IMR-90 (cell line): ENCODE measurements around the gene INTU. TPM values are rescaled to one million over a fixed set of nuclear protein-coding genes. Genes with fewer than 3 reads are reported as not detected.
A peak's percentile ranks its signal among the peaks of the same experiment; 100 is the strongest.

Experiments
- ATAC-seq: fragments of 200-7000 bp; cut with Tn5 transposase; 2 replicates; pipeline ENCODE4 v1.9.1; 2020; ENCODE audit warnings: low read depth, mild to moderate bottlenecking, moderate library complexity
- BruUV-seq: library from RNA; stranded (reverse); fragments of 400-500 nt; replicated peaks from 2 replicates; lab custom pipeline; 2021; lab: Mats Ljungman, UMichigan
- CTCF ChIA-PET: fragments of 300-600 bp; formaldehyde crosslinking; extraction: SDS; loops from one replicate; lab custom pipeline; 2021; ENCODE audit warnings: antibody characterized with exemption; lab: Yijun Ruan, JAX
- POLR2A ChIA-PET: fragments of 300-600 bp; sonication (Branson Sonifier 250); formaldehyde crosslinking; loops from one replicate; lab custom pipeline; 2022; ENCODE audit warnings: antibody characterized with exemption; ENCODE audit not compliant: unreplicated experiment; lab: Charles Lee
- DNase-seq: peaks from one replicate; pipeline ENCODE4 v3.0.0; 2013
- H2AFZ ChIP-seq: replicated peaks from 2 replicates; pipeline ENCODE3; 2013; ENCODE audit warnings: low read length, mild to moderate bottlenecking; ENCODE audit not compliant: poor library complexity
- H2AK5ac ChIP-seq: 2 replicates; pipeline ENCODE4 v1.6.1; 2013; ENCODE audit warnings: low read depth, low read length, inconsistent platforms
- H2AK9ac ChIP-seq: replicated peaks from 2 replicates; pipeline ENCODE3; 2013; ENCODE audit warnings: mild to moderate bottlenecking, low read depth, low read length, moderate library complexity; ENCODE audit not compliant: poor library complexity
- H2BK120ac ChIP-seq: 2 replicates; pipeline ENCODE4 v1.6.1; 2013; ENCODE audit warnings: low read depth, low read length, inconsistent platforms
- H2BK15ac ChIP-seq: 3 replicates; pipeline ENCODE4 v1.6.1; 2013; ENCODE audit warnings: low read depth, low read length, inconsistent platforms
- H2BK20ac ChIP-seq: 2 replicates; pipeline ENCODE4 v1.6.1; 2013; ENCODE audit warnings: low read depth, mild to moderate bottlenecking, inconsistent platforms, low read length, moderate library complexity
- H2BK5ac ChIP-seq: 2 replicates; pipeline ENCODE4 v1.6.1; 2013; ENCODE audit warnings: mild to moderate bottlenecking, low read depth, low read length, inconsistent platforms; ENCODE audit not compliant: poor library complexity, severe bottlenecking
- H3K14ac ChIP-seq: replicated peaks from 2 replicates; pipeline ENCODE4 v1.6.1; 2013; ENCODE audit warnings: low read depth, low read length, inconsistent platforms
- H3K18ac ChIP-seq: 2 replicates; pipeline ENCODE4 v1.6.1; 2013; ENCODE audit warnings: low read depth, low read length, control low read depth
- H3K23ac ChIP-seq: 2 replicates; pipeline ENCODE4 v1.6.1; 2013; ENCODE audit warnings: low read depth, low read length, inconsistent platforms
- H3K27ac ChIP-seq: 2 replicates; pipeline ENCODE4 v1.5.1; 2013; ENCODE audit warnings: mild to moderate bottlenecking, control low read depth, low read length; ENCODE audit not compliant: insufficient read depth
- H3K27me3 ChIP-seq: 2 replicates; pipeline ENCODE4 v1.6.1; 2013; ENCODE audit warnings: low read length; ENCODE audit not compliant: control insufficient read depth, insufficient read depth
- H3K36me3 ChIP-seq: 2 replicates; pipeline ENCODE4 v1.6.1; 2013; ENCODE audit warnings: low read length, mixed read lengths; ENCODE audit not compliant: control insufficient read depth, insufficient read depth
- H3K4ac ChIP-seq: 2 replicates; pipeline ENCODE4 v1.6.1; 2013; ENCODE audit warnings: low read depth, low read length, inconsistent platforms
- H3K4me1 ChIP-seq: 2 replicates; pipeline ENCODE4 v1.6.1; 2013; ENCODE audit warnings: low read length, mixed read lengths; ENCODE audit not compliant: control insufficient read depth, insufficient read depth
- H3K4me2 ChIP-seq: 2 replicates; pipeline ENCODE4 v1.6.1; 2013; ENCODE audit warnings: low read depth, mild to moderate bottlenecking, control low read depth, low read length, moderate library complexity
- H3K4me3 ChIP-seq: 2 replicates; pipeline ENCODE4 v1.5.1; 2013; ENCODE audit warnings: low read depth, mild to moderate bottlenecking, control low read depth, low read length, moderate library complexity; ENCODE audit not compliant: insufficient read depth
- H3K56ac ChIP-seq: 2 replicates; pipeline ENCODE4 v1.6.1; 2013; ENCODE audit warnings: low read length, inconsistent platforms; ENCODE audit not compliant: insufficient read depth; ENCODE audit errors: extremely low read depth
- H3K79me1 ChIP-seq, 2 experiments: 2 replicates each; pipeline ENCODE4 v1.6.1; 2013; ENCODE audit warnings: low read length in 2 of 2, inconsistent platforms in 1 of 2, low read depth in 1 of 2
- H3K9ac ChIP-seq: 2 replicates; pipeline ENCODE4 v1.6.1; 2013; ENCODE audit warnings: low read depth, low read length, control low read depth
- H3K9me1 ChIP-seq: 2 replicates; pipeline ENCODE4 v1.6.1; 2013; ENCODE audit warnings: low read length, inconsistent platforms; ENCODE audit not compliant: insufficient read depth
- H3K9me3 ChIP-seq: 2 replicates; pipeline ENCODE4 v1.6.1; 2013; ENCODE audit warnings: low read length; ENCODE audit not compliant: control insufficient read depth, insufficient read depth
- H4K20me1 ChIP-seq: 2 replicates; pipeline ENCODE4 v1.6.1; 2013; ENCODE audit warnings: low read length, inconsistent platforms; ENCODE audit not compliant: insufficient read depth
- H4K5ac ChIP-seq: 2 replicates; pipeline ENCODE4 v1.6.1; 2013; ENCODE audit warnings: mild to moderate bottlenecking, low read depth, low read length, control low read depth
- H4K8ac ChIP-seq, 2 experiments: 2 replicates each; pipeline ENCODE4 v1.6.1; 2013; ENCODE audit warnings: low read depth in 2 of 2, low read length in 2 of 2, control low read depth in 1 of 2, inconsistent platforms in 1 of 2
- H4K91ac ChIP-seq: 2 replicates; pipeline ENCODE4 v1.6.1; 2013; ENCODE audit warnings: low read depth, low read length, inconsistent platforms; ENCODE audit not compliant: insufficient read depth
- BHLHE40 ChIP-seq: fragments of 150-350 bp; IDR thresholded peaks from 2 replicates; pipeline ENCODE4 v1.6.1; 2016; ENCODE audit warnings: mild to moderate bottlenecking, low read depth, low read length
- CEBPB ChIP-seq: IDR thresholded peaks from 2 replicates; pipeline ENCODE4 v1.6.1; 2012; ENCODE audit warnings: low read depth, low read length, improper control_type of control experiment
- CHD1 ChIP-seq: IDR thresholded peaks from 2 replicates; pipeline ENCODE4 v1.6.1; 2012; ENCODE audit warnings: low read depth, low read length, improper control_type of control experiment
- CTCF ChIP-seq: conservative IDR thresholded peaks from 2 replicates; pipeline ENCODE4 v1.5.1; 2012; ENCODE audit warnings: mild to moderate bottlenecking, low read depth, low read length, improper control_type of control experiment
- ELK1 ChIP-seq: fragments of 150-350 bp; IDR thresholded peaks from 2 replicates; pipeline ENCODE4 v1.6.1; 2016; ENCODE audit warnings: low read depth, mild to moderate bottlenecking, low read length, moderate library complexity, borderline replicate concordance
- FOS ChIP-seq: fragments of 150-350 bp; IDR thresholded peaks from 2 replicates; pipeline ENCODE4 v1.6.1; 2016; ENCODE audit warnings: low read depth, low read length
- MAFK ChIP-seq: IDR thresholded peaks from 2 replicates; pipeline ENCODE4 v1.6.1; 2012; ENCODE audit warnings: low read depth, low read length, improper control_type of control experiment
- MAZ ChIP-seq: IDR thresholded peaks from 2 replicates; pipeline ENCODE4 v1.6.1; 2012; ENCODE audit warnings: low read depth, mild to moderate bottlenecking, low read length, improper control_type of control experiment, moderate library complexity, borderline replicate concordance
- MXI1 ChIP-seq: IDR thresholded peaks from 2 replicates; pipeline ENCODE4 v1.6.1; 2012; ENCODE audit warnings: low read depth, mild to moderate bottlenecking, low read length, moderate library complexity, borderline replicate concordance
- NFE2L2 ChIP-seq: fragments of 150-350 bp; IDR thresholded peaks from 2 replicates; pipeline ENCODE4 v1.6.1; 2016; ENCODE audit warnings: low read depth, mild to moderate bottlenecking, low read length
- POLR2A ChIP-seq: IDR thresholded peaks from 2 replicates; pipeline ENCODE4 v1.6.1; 2012; ENCODE audit warnings: mild to moderate bottlenecking, low read depth, low read length
- RCOR1 ChIP-seq: IDR thresholded peaks from 2 replicates; pipeline ENCODE4 v1.6.1; 2012; ENCODE audit warnings: mild to moderate bottlenecking, low read length, improper control_type of control experiment; ENCODE audit not compliant: insufficient replicate concordance
- RFX5 ChIP-seq: IDR thresholded peaks from 2 replicates; pipeline ENCODE4 v1.8.0; 2012; ENCODE audit warnings: low read depth, mild to moderate bottlenecking, low read length, moderate library complexity
- SMC3 ChIP-seq: fragments of 150-350 bp; IDR thresholded peaks from 2 replicates; pipeline ENCODE4 v1.6.1; 2016; ENCODE audit warnings: low read depth, mild to moderate bottlenecking, antibody characterized with exemption, low read length, moderate library complexity
- USF2 ChIP-seq: fragments of 150-350 bp; IDR thresholded peaks from 2 replicates; pipeline ENCODE4 v1.6.1; 2017; ENCODE audit warnings: mild to moderate bottlenecking, antibody characterized with exemption, low read length, low read depth
- WGBS, 2 experiments: methylation state at CpG; one replicate each; pipeline versions ENCODE4 v1.1.5 to v1.1.7; 2013; ENCODE audit warnings: missing lambda C conversion rate in 2 of 2; ENCODE audit not compliant: insufficient read length in 1 of 2; ENCODE audit errors: extremely low coverage in 2 of 2; 5-methylcytosine and 5-hydroxymethylcytosine counted together
- dilution Hi-C: fragments of 300-500 bp; cut with HindIII; formaldehyde crosslinking; loops from one replicate; pipeline ENCODE4 v1.14.3; 2018; ENCODE audit warnings: low sequenced_read_pairs; ENCODE audit not compliant: unreplicated experiment
- in situ Hi-C: fragments of 300-500 bp; cut with MboI; formaldehyde crosslinking; loops from 3 replicates; pipeline ENCODE4 v1.14.3; 2019; ENCODE audit warnings: low sequenced_read_pairs, inconsistent platforms, mixed read lengths
- intact Hi-C: fragments of 100-400 bp; cut with micrococcal nuclease; formaldehyde crosslinking; loops from 2 replicates; pipeline ENCODE4 v1.10.0; 2022
- polyA plus RNA-seq, 3 experiments: library from polyadenylated mRNA; depleted of rRNA; stranded (reverse); fragments of >200 nt; gene quantifications; 2 replicates each; pipeline ENCODE4 v1.2.3, GENCODE V29; 2012; ENCODE audit warnings: low replicate concordance in 1 of 3
- total RNA-seq: library from RNA; depleted of rRNA; stranded (reverse); fragments of >200 nt; gene quantifications from 2 replicates; pipeline ENCODE4 v1.2.3, GENCODE V29; 2012

INTU gene
- total and polyA plus RNA-seq, 2 of the 4 experiments (the other 2 are of a cell fraction) = 6.5 to 10.8 TPM

- Histone ChIP-seq H4K91ac (no peak overlapping the region), H3K14ac (no peak overlapping the region), H4K8ac (no peak overlapping the region), H2BK120ac (no peak overlapping the region), H2BK5ac (no peak overlapping the region), H3K36me3 (no peaks in the 10 kb centered on the region), H2AFZ (no peak overlapping the region), H3K4me1 (no peaks in the 10 kb centered on the region), H4K5ac (no peak overlapping the region), H3K4me3 (no peak overlapping the region), H3K9me3 (no peaks in the 10 kb centered on the region), H3K23ac (no peak overlapping the region), H3K9ac (no peak overlapping the region), H2BK15ac (no peak overlapping the region), H3K4me2 (no peak overlapping the region), H3K4ac (no peak overlapping the region), H2AK5ac (no peak overlapping the region; the same call in 1 of the 2 replicates), H3K27ac (no peak overlapping the region), H3K56ac (no peak overlapping the region), H3K27me3 (peaks cover 10% of the 10 kb centered on the region), H3K9me1 (no peaks in the 10 kb centered on the region), H2BK20ac (no peak overlapping the region), H2AK9ac (no peak overlapping the region), H4K20me1 (no peaks in the 10 kb centered on the region), H3K18ac (no peak overlapping the region), H3K79me1 (no peaks in the 10 kb centered on the region)
- ATAC-seq (no peak), DNase-seq (peak; percentile 48)
- in situ Hi-C loops = loop anchor here (5.0 to 25.0 kb wide), 2 partner anchors 93 to 127 kb away; partner anchors contain the start of gene SLC25A31
- BruUV-seq = no TSS peak
- intact Hi-C loops = loop anchor here (1.0 to 5.0 kb wide), 2 partner anchors 127 to 418 kb away; no protein-coding TSS in a partner anchor
- dilution Hi-C loops = no loop called here
- ChIA-PET POLR2A (no interaction called here), CTCF (interaction anchor here (1.0 to 4.1 kb wide), 2 partner anchors 11 to 128 kb away, joined by 4 to 26 read pairs; no protein-coding TSS in a partner anchor)
- no CpG with 5 or more reads among the region's 6 CpGs for whole genome bisulfite sequencing, 2 experiments
- TF ChIP-seq USF2 (no peak), RCOR1 (no peak), FOS (no peak), ELK1 (no peak), RFX5 (no peak), MAFK (no peak), CEBPB (peak; percentile 88), MXI1 (no peak), CHD1 (no peak), MAZ (no peak), BHLHE40 (no peak), CTCF (peak; percentile 72), SMC3 (peak; percentile 89), POLR2A (no peak), NFE2L2 (no peak)
Observed at GRCh38 chr4:127604949-127605709, 27.6 kb upstream of the INTU start.
